Measurements from ENCODE around the gene APBB1IP. TPM values are rescaled to one million over a fixed set of nuclear protein-coding genes. Genes with fewer than 3 reads are reported as not detected.
"Not testable (repeated sequence)": the region's sequence is repeated elsewhere in the genome, so short reads cannot be mapped to it uniquely, and the experiment has no call there.

Gene APBB1IP
- polyA plus RNA-seq, 3 donors, result 24.6 to 78.7 (median 45.4) TPM

- Mint-ChIP-seq H3K27ac (peak overlapping the region in 5 of 7 donors; percentile 30 to 80 (median 52)), H3K27me3 (ENCODE audit: low read depth in 3 of 3) (no peaks in the 10 kb centered on the region), H3K4me3 (no peak overlapping the region), H3K9me3 (no peaks in the 10 kb centered on the region), H3K36me3 (peaks cover 41 to 52% of the 10 kb centered on the region in 2 donors), H3K4me1 (peaks cover 67% of the 10 kb centered on the region)
- Histone ChIP-seq H3K79me2 (ENCODE audit: insufficient read depth, low read length) (peaks cover 98% of the 10 kb centered on the region), H3K9ac (ENCODE audit: insufficient read depth, low read length, poor library complexity, severe bottlenecking) (no peak overlapping the region), H3K36me3 (replicated peaks in 1 of 2; ENCODE audit: control insufficient read depth in 1 of 2, insufficient read depth in 2 of 2, low read length in 2 of 2) (peaks cover 8 to 20% of the 10 kb centered on the region in 2 donors), H3K4me3 (replicated peaks in 1 of 3; ENCODE audit: low read depth in 2 of 3, low read length in 3 of 3) (no peak overlapping the region), H3K9me3 (replicated peaks in 1 of 2; ENCODE audit: control insufficient read depth in 1 of 2, insufficient read depth in 1 of 2, low read length in 2 of 2) (no peaks in the 10 kb centered on the region), H3K4me1 (ENCODE audit: control insufficient read depth in 1 of 2, insufficient read depth in 2 of 2, low read length in 2 of 2) (peaks cover 32 to 47% of the 10 kb centered on the region in 2 donors), H3K4me2 (replicated peaks; ENCODE audit: extremely low read depth, low read length, poor library complexity, severe bottlenecking) (no peak overlapping the region), H3K27ac (ENCODE audit: low read depth in 1 of 2, low read length in 2 of 2) (peak overlapping the region in 1 of 2 donors; percentile 77), H2AFZ (ENCODE audit: insufficient read depth, low read depth, low read length, poor library complexity, severe bottlenecking) (no peak overlapping the region), H3K27me3 (ENCODE audit: control insufficient read depth in 2 of 2, insufficient read depth in 2 of 2, low read length in 2 of 2) (no peaks in the 10 kb centered on the region), H4K20me1 (ENCODE audit: insufficient read depth, low read length) (peaks cover 96% of the 10 kb centered on the region)
- no peak for TF ChIP-seq CTCF (IDR thresholded peaks at IDR 0.05)
- no peak for DNase-seq
- no CpG with 5 or more reads among the region's 1 CpG for WGBS (ENCODE audit: insufficient coverage)
- intact Hi-C loops (cut with micrococcal nuclease), result no loop called here
These were observed 35.9 kb downstream of the APBB1IP start for GRCh38 chr10:26474026-26474425.

GRCh38 chr10:26474845-26475244, 36.7 kb downstream of the APBB1IP start:
- H3K4me3 ChIP-seq (replicated peaks in 1 of 3; ENCODE audit: low read depth in 2 of 3, low read length in 3 of 3); H2AFZ ChIP-seq (ENCODE audit: insufficient read depth, low read depth, low read length, poor library complexity, severe bottlenecking); intact Hi-C loops (cut with micrococcal nuclease); H3K27me3 Mint-ChIP-seq (ENCODE audit: low read depth in 3 of 3); H3K9me3 Mint-ChIP-seq; H3K4me3 Mint-ChIP-seq; H3K4me2 ChIP-seq (replicated peaks; ENCODE audit: extremely low read depth, low read length, poor library complexity, severe bottlenecking); H3K9me3 ChIP-seq (replicated peaks in 1 of 2; ENCODE audit: control insufficient read depth in 1 of 2, insufficient read depth in 1 of 2, low read length in 2 of 2); H3K27me3 ChIP-seq (ENCODE audit: control insufficient read depth in 2 of 2, insufficient read depth in 2 of 2, low read length in 2 of 2); DNase-seq; H3K9ac ChIP-seq (ENCODE audit: insufficient read depth, low read length, poor library complexity, severe bottlenecking): not testable (repeated sequence)
- peaks cover 96% of the 10 kb centered on the region for H3K79me2 ChIP-seq (ENCODE audit: insufficient read depth, low read length)
- Mint-ChIP-seq H3K36me3 (peaks cover 39 to 49% of the 10 kb centered on the region in 2 donors), H3K27ac (peak overlapping the region in 5 of 7 donors; percentile 45 to 78 (median 50)), H3K4me1 (peaks cover 68% of the 10 kb centered on the region)
- H3K27ac ChIP-seq (ENCODE audit: low read depth in 1 of 2, low read length in 2 of 2), result peak overlapping the region in 1 of 2 donors; percentile 77
- 93% methylated on average over 2 of the region's 8 CpGs for WGBS (ENCODE audit: insufficient coverage)
- H3K36me3 ChIP-seq (replicated peaks in 1 of 2; ENCODE audit: control insufficient read depth in 1 of 2, insufficient read depth in 2 of 2, low read length in 2 of 2), result peaks cover 8 to 16% of the 10 kb centered on the region in 2 donors
- H3K4me1 ChIP-seq (ENCODE audit: control insufficient read depth in 1 of 2, insufficient read depth in 2 of 2, low read length in 2 of 2), result peaks cover 36 to 55% of the 10 kb centered on the region in 2 donors
- peaks cover 93% of the 10 kb centered on the region for H4K20me1 ChIP-seq (ENCODE audit: insufficient read depth, low read length)

All from CD14-positive monocyte (primary cell).